ENCODE data around the gene CCT6B. TPM values are rescaled to one million over a fixed set of nuclear protein-coding genes. Genes with fewer than 3 reads are reported as not detected.

CCT6B gene
- total RNA-seq, 1 donor from 2014 or later: 3.0 TPM

DNA sequence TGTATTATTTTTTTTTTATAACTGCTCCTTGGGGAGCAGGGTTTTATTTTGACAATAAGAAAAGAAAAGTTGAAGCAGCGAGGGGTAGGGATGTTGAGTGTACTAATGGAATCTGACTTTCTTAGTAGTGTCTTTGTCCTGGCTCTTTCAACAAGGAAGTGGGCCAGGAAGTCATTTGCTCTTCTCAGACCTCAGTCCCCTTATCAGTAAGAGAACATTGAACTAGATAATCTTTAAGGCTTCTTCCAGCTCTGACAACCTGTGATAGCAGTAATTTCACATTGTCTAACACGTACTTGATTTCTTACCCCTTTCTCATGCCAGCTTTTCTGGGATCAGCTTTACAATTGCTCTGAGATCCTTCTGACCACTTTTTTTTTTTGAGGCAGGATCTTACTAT is 27.4 kb upstream of the CCT6B start:
- Mint-ChIP-seq H3K36me3 (ENCODE audit: low read depth) (peaks cover 36% of the 10 kb centered on the region), H3K27me3 (ENCODE audit: low read depth) (no peaks in the 10 kb centered on the region), H3K4me3 (ENCODE audit: unreplicated experiment) (no peak overlapping the region), H3K9me3 (ENCODE audit: low read depth) (no peaks in the 10 kb centered on the region), H3K27ac (ENCODE audit: unreplicated experiment) (no peak overlapping the region), H3K4me1 (ENCODE audit: low read depth) (no peaks in the 10 kb centered on the region)
- TF ChIP-seq, protein P1, sequence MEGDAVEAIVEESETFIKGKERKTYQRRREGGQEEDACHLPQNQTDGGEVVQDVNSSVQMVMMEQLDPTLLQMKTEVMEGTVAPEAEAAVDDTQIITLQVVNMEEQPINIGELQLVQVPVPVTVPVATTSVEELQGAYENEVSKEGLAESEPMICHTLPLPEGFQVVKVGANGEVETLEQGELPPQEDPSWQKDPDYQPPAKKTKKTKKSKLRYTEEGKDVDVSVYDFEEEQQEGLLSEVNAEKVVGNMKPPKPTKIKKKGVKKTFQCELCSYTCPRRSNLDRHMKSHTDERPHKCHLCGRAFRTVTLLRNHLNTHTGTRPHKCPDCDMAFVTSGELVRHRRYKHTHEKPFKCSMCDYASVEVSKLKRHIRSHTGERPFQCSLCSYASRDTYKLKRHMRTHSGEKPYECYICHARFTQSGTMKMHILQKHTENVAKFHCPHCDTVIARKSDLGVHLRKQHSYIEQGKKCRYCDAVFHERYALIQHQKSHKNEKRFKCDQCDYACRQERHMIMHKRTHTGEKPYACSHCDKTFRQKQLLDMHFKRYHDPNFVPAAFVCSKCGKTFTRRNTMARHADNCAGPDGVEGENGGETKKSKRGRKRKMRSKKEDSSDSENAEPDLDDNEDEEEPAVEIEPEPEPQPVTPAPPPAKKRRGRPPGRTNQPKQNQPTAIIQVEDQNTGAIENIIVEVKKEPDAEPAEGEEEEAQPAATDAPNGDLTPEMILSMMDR (IDR thresholded peaks at IDR 0.05): no peak
- no peak for DNase-seq (ENCODE audit: low spot score)

DNA sequence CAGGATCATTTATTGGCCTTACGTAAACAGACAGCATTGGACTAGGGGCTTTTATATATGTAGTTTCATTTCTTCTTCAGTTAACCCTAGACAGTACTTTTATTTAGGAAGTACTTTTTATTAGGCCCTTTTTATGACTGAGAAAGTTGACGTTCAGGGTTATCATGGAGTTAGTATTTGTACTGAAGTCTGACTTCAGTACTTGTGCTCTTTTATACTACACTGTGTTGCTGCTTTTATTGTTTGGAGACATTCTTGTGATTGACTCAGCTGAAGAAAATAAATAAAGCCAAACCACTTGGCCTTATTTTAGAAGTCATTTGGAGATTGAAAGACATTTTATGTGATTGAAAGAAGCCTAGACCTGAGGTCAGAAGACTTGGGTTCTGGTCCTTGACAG is 26.0 kb upstream of the CCT6B start:
- Mint-ChIP-seq H3K36me3 (ENCODE audit: low read depth) (peaks cover 29% of the 10 kb centered on the region), H3K9me3 (ENCODE audit: low read depth) (no peaks in the 10 kb centered on the region), H3K27ac (ENCODE audit: unreplicated experiment) (no peak overlapping the region), H3K27me3 (ENCODE audit: low read depth) (no peaks in the 10 kb centered on the region), H3K4me1 (ENCODE audit: low read depth) (peaks cover 7% of the 10 kb centered on the region), H3K4me3 (ENCODE audit: unreplicated experiment) (no peak overlapping the region)
- no peak for DNase-seq (ENCODE audit: low spot score)
- TF ChIP-seq, protein P1 (IDR thresholded peaks at IDR 0.05): no peak

DNA sequence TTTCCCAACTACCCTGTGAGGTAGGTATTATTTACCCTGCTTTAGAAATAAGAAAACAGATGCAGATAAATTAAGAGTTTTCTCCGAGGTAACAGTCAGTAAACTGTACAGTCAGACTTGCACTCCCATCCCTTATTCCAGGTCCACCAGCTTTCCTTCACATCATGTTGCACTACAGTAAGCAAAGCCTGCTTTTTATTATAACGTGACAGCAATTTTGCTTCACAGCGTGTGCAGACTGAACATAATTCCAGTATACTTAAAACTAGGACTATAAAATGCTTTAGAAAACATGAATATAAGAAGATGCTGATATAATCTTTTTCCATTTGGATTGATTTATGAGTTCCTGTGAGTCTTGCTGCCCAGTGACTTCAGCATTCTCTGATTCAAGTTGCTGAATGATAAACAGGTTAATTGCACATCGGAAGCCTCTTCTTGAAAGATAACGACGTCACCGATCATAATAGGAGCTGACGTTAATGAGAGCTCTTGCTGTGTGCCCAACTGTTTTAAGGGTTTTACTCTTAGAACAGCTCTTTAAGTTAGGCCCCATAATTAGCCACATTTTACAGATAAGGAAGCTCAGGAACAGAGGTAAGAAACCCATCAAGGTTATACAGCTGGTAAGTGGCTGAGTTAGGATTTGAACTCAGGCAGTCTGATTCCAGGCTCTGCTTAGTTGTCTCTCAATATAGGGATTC is 20.4 kb upstream of the CCT6B start:
- Mint-ChIP-seq H3K36me3 (ENCODE audit: low read depth) (peaks cover 7% of the 10 kb centered on the region), H3K27ac (ENCODE audit: unreplicated experiment) (peak overlapping the region; percentile 96), H3K4me1 (ENCODE audit: low read depth) (peaks cover 30% of the 10 kb centered on the region), H3K27me3 (ENCODE audit: low read depth) (no peaks in the 10 kb centered on the region), H3K4me3 (ENCODE audit: unreplicated experiment) (peak overlapping the region; percentile 87), H3K9me3 (ENCODE audit: low read depth) (no peaks in the 10 kb centered on the region)
- DNase-seq (ENCODE audit: low spot score): no peak
- TF ChIP-seq, protein P1 (IDR thresholded peaks at IDR 0.05): no peak

DNA sequence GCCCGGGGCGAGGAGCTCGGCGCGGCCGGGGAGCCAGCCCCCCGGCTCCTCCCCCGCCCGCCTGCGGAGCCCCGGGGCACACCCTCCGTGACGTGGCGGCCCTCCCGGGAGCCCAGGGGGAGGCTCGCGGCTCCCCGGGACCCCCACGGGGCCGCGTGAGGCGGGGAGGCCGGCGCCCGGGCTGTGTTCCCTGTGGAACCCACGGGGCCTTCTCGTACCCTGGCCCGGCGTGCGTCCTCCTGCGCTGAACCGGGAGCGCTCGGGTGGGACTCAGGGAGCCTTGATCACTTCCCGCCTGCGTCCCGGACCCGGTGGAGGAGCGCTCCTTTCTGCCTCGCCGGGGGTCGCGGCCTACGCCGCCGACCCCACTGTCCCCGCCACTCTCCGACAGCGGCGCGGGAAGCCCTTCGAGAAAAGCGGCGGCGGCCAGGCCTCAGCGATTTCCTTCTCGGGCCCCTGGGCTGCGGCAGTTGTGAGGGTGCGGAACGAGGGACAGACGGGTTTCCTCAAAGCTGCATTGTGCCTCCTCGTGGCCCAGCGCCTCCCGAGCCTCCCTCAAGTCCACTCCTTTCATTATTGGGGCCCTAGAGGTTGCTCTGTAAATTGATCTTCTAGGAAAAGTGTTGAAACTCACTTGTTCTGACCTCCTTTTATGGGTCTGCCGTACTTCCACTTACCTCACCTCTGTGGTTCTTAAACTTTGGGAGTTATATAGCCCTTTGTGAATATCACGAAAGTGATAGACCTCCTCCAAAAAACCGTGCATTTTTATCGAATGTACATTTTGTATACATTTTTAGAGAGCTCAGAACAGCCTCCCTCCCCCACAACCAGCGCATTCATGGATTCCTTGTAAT is 19.6 kb upstream of the CCT6B start:
- TF ChIP-seq, protein P1 (IDR thresholded peaks at IDR 0.05): peak; percentile 74
- no peaks in the 10 kb centered on the region for H3K9me3 Mint-ChIP-seq (ENCODE audit: low read depth)
- H3K4me1 Mint-ChIP-seq (ENCODE audit: low read depth): peaks cover 30% of the 10 kb centered on the region
- H3K4me3 Mint-ChIP-seq (ENCODE audit: unreplicated experiment): peak overlapping the region; percentile 87
- H3K27ac Mint-ChIP-seq (ENCODE audit: unreplicated experiment): peak overlapping the region; percentile 96
- peaks cover 7% of the 10 kb centered on the region for H3K36me3 Mint-ChIP-seq (ENCODE audit: low read depth)
- no peak for DNase-seq (ENCODE audit: low spot score)
- H3K27me3 Mint-ChIP-seq (ENCODE audit: low read depth): no peaks in the 10 kb centered on the region

DNA sequence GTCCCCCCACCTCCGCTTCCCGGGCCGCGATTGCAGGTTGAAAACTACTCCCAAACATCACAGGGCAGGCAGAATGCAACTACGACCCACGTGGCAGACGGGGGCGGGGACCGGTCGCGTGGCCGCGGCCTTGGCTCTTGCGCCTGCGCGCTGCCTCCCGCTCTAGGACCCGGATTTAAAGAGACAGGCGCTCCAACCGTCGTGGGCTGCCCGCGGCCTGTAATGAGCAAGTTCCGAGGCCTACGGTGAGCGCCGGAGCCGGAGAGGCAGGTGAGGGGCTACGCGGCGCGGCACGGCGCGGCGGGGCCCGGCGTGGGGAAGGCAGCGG is 19.1 kb upstream of the CCT6B start, which contains the start of gene LIG3:
TSS of gene LIG3 (plus strand) at position 160 of the 328 bp plus-strand sequence. CDS start 2,494 bp downstream, outside the sequence.
- H3K9me3 Mint-ChIP-seq (ENCODE audit: low read depth): no peaks in the 10 kb centered on the region
- H3K27ac Mint-ChIP-seq (ENCODE audit: unreplicated experiment): peak within 1 kb of the TSS; percentile 99
- peak within 1 kb of the TSS; percentile 92 for H3K4me3 Mint-ChIP-seq (ENCODE audit: unreplicated experiment)
- peak; percentile 96 for DNase-seq (ENCODE audit: low spot score)
- peaks cover 7% of the 10 kb centered on the region for H3K36me3 Mint-ChIP-seq (ENCODE audit: low read depth)
- TF ChIP-seq, protein P1 (IDR thresholded peaks at IDR 0.05): no peak
- H3K4me1 Mint-ChIP-seq (ENCODE audit: low read depth): peaks cover 30% of the 10 kb centered on the region
- no peaks in the 10 kb centered on the region for H3K27me3 Mint-ChIP-seq (ENCODE audit: low read depth)

All from chondrocyte (in vitro differentiated cells).